GM19328 (cell line): Measurements from ENCODE around the gene CYB561A3.
A peak's percentile ranks its signal among the peaks of the same experiment; 100 is the strongest.
"Not testable (repeated sequence)": the region's sequence is repeated elsewhere in the genome, so short reads cannot be mapped to it uniquely, and the experiment has no call there.

Experiments
- ATAC-seq: cut with Tn5 transposase; IDR thresholded peaks from one replicate; pipeline ENCODE4 v1.9.1; 2021; ENCODE audit warnings: mild to moderate bottlenecking, moderate library complexity; ENCODE audit not compliant: unreplicated experiment

CYB561A3 gene

GRCh38 chr11:61361741-61362541, at the start of gene CYB561A3, which contains the start of gene TMEM138:
Gene CYB561A3 (minus strand): TSS chr11:61361882. CDS start chr11:61356713, 5,169 bp downstream.
Gene TMEM138 (plus strand): TSS chr11:61362374. CDS start chr11:61364391, 2,017 bp downstream.
- peak; percentile 87 for ATAC-seq

- ATAC-seq = no peak
Measured at GRCh38 chr11:61406991-61407728, 45.5 kb upstream of the CYB561A3 start.

- no peak for ATAC-seq
Measured at GRCh38 chr11:61406067-61406466, 44.4 kb upstream of the CYB561A3 start.

- ATAC-seq = no peak
Measured at GRCh38 chr11:61404641-61405040, 43.0 kb upstream of the CYB561A3 start.

- ATAC-seq = no peak
Measured at GRCh38 chr11:61404103-61404502, 42.4 kb upstream of the CYB561A3 start.

GRCh38 chr11:61403658-61404057, 42.0 kb upstream of the CYB561A3 start:
- no peak for ATAC-seq

GRCh38 chr11:61401573-61401972, 39.9 kb upstream of the CYB561A3 start:
- no peak for ATAC-seq

- ATAC-seq = no peak
Measured at GRCh38 chr11:61401173-61401572, 39.5 kb upstream of the CYB561A3 start.

GRCh38 chr11:61392981-61393595, 31.4 kb upstream of the CYB561A3 start:
- ATAC-seq = no peak

GRCh38 chr11:61390161-61390560, 28.5 kb upstream of the CYB561A3 start:
- ATAC-seq = no peak

GRCh38 chr11:61384271-61385242, 22.9 kb upstream of the CYB561A3 start:
- ATAC-seq = no peak

- not testable (repeated sequence) for ATAC-seq
Measured at GRCh38 chr11:61383859-61384258, 22.2 kb upstream of the CYB561A3 start.

- ATAC-seq = no peak
Measured at GRCh38 chr11:61380884-61381283, 19.2 kb upstream of the CYB561A3 start.

GRCh38 chr11:61378713-61379313, 17.1 kb upstream of the CYB561A3 start:
- no peak for ATAC-seq

GRCh38 chr11:61377461-61378160, 15.9 kb upstream of the CYB561A3 start:
- ATAC-seq = no peak

- ATAC-seq = no peak
Measured at GRCh38 chr11:61375761-61376108, 14.1 kb upstream of the CYB561A3 start.

GRCh38 chr11:61372659-61373420, 11.2 kb upstream of the CYB561A3 start:
- no peak for ATAC-seq

- no peak for ATAC-seq
Measured at GRCh38 chr11:61370349-61371005, 8.8 kb upstream of the CYB561A3 start.
